Prostate gland (tissue), 2 donors: ENCODE data around the gene ARHGEF4.

Experiments
- CTCF ChIP-seq, 4 experiments: fragments of 200-600 bp in 2 of 4; fragments of 450-650 bp in 2 of 4; sonication (generic) in 2 of 4; IDR thresholded peaks; 1 replicate in 3 of 4; 2 replicates in 1 of 4; pipeline ENCODE4 v1.5.1; 2016 to 2019; ENCODE audit warnings: antibody characterized with exemption in 4 of 4, mild to moderate bottlenecking in 2 of 4, moderate library complexity in 2 of 4
- POLR2A ChIP-seq: fragments of 450-650 bp; IDR thresholded peaks from one replicate; pipeline ENCODE4 v1.6.1; 2016; ENCODE audit warnings: antibody characterized with exemption, mild to moderate bottlenecking

GRCh38 chr2:130825231-130825965, 11.3 kb upstream of the ARHGEF4 start:
- TF ChIP-seq CTCF (IDR thresholded peaks at IDR 0.05) (no peak), POLR2A (no peak)
